Smooth muscle cell of the umbilical artery (primary cell): ENCODE measurements around the gene CAMK2G. TPM values are rescaled to one million over a fixed set of nuclear protein-coding genes. Genes with fewer than 3 reads are reported as not detected.

Experiments used
- total RNA-seq: library from RNA; depleted of rRNA; stranded (reverse); fragments of >200 nt; gene quantifications from 2 replicates; pipeline ENCODE4 v1.2.3, GENCODE V29; 2014

The CAMK2G gene
- 23.5 and 32.2 TPM in 2 replicates for total RNA-seq

GRCh38 chr10:73874267-73875138, at the start of gene CAMK2G:
TSS of gene CAMK2G (minus strand) at chr10:73874555. CDS start at chr10:73874461, 94 bp downstream.

GRCh38 chr10:73910764-73911552, 36.6 kb upstream of the CAMK2G start, which contains the start of gene PLAU:
TSS of gene PLAU (plus strand) at chr10:73911132. CDS start at chr10:73911556, 424 bp downstream.

DNA sequence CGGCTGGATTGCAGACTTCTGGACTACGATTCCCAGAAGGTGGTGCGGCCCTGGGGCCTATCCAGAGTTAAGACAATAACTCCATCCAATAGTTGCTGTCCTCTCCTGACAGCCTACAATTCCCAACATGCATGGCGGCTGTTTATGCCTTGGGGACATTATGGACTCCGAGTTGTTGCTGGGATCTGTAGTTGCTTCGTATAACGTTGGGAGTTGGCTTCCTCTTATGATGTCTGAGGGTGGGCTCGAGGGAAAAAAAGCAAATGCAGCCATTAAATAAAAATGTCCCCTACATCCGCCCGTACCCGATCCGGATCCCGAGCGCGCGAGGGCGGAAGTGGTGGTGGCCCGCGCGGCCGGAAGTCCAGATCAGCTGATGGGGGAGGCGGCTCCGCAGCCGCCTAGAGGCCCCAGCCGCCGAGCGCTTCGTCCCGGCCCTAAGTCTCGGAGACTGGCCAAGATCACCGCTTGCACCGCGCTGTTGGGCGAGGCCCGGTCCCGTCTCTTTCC, 89.1 kb downstream of the CAMK2G start, which contains the start of gene ZSWIM8:
TSS of gene ZSWIM8 (plus strand) at position 396 of the 510 bp plus-strand sequence. CDS start 273 bp downstream, outside the sequence.

GRCh38 chr10:73781879-73782748, 92.2 kb downstream of the CAMK2G start, which contains the start of gene CHCHD1:
TSS of gene CHCHD1 (plus strand) at chr10:73782048. CDS start at chr10:73782076, 28 bp downstream.

Other genes with a start within 250 kb of the CAMK2G start
- gene MYOZ1, start 233.1 kb downstream of the CAMK2G start, total RNA-seq, result 0.05 and 0.30 TPM in 2 replicates
- gene SYNPO2L, start 218.5 kb downstream of the CAMK2G start, total RNA-seq, result 0.42 TPM in 1 of 2 replicates, not detected in the other
- gene AGAP5, start 176.4 kb downstream of the CAMK2G start, total RNA-seq, result 2.7 and 4.8 TPM in 2 replicates
- gene SEC24C, start 130.2 kb downstream of the CAMK2G start, total RNA-seq, result 47.2 and 88.3 TPM in 2 replicates
- gene CHCHD1, start 92.5 kb downstream of the CAMK2G start, total RNA-seq, result 10.5 and 15.7 TPM in 2 replicates
- gene ZSWIM8, start 88.9 kb downstream of the CAMK2G start, total RNA-seq, result 55.2 and 59.4 TPM in 2 replicates
- 8.9 and 16.6 TPM in 2 replicates for gene NDST2, start 63.0 kb downstream of the CAMK2G start, total RNA-seq
- gene PLAU, start 36.6 kb upstream of the CAMK2G start, total RNA-seq, result 56.4 and 266 TPM in 2 replicates
- gene VCL, start 123.6 kb upstream of the CAMK2G start, total RNA-seq, result 265 and 404 TPM in 2 replicates